Measurements from ENCODE around the gene THAP4.
A peak's percentile ranks its signal among the peaks of the same experiment; 100 is the strongest.

THAP4 gene

DNA sequence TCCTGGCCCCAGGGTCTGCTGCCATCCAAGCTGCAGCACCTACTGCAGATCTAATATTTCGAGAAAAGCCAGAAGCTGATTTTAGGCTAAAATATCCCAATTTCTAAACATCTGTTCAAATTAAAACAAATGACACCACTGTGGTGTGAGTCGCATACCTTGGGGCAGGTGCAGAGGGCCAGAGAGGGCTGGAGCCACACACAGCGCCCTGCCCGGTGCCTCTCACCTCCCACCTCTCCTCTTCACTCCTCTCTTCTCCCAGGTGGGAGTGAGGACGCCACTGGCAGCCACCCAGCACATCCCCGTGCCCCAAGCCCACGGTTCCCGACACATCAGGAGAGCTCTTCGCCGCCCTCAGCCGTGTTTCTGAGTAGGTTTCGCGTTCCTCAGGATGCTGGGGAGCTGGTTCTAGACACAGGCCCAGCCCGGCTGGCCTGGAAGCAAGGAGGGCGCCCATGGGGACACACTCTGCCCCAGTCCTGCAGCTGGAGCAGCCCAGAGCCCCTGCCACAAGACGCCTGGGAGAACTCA, 21.4 kb downstream of the THAP4 start:
- TF ChIP-seq, protein P1, sequence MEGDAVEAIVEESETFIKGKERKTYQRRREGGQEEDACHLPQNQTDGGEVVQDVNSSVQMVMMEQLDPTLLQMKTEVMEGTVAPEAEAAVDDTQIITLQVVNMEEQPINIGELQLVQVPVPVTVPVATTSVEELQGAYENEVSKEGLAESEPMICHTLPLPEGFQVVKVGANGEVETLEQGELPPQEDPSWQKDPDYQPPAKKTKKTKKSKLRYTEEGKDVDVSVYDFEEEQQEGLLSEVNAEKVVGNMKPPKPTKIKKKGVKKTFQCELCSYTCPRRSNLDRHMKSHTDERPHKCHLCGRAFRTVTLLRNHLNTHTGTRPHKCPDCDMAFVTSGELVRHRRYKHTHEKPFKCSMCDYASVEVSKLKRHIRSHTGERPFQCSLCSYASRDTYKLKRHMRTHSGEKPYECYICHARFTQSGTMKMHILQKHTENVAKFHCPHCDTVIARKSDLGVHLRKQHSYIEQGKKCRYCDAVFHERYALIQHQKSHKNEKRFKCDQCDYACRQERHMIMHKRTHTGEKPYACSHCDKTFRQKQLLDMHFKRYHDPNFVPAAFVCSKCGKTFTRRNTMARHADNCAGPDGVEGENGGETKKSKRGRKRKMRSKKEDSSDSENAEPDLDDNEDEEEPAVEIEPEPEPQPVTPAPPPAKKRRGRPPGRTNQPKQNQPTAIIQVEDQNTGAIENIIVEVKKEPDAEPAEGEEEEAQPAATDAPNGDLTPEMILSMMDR (IDR thresholded peaks at IDR 0.05; ENCODE audit: low read depth, low read length): no peak
- no peak overlapping the region for H3K4me3 ChIP-seq (ENCODE audit: low read depth, low read length)

DNA sequence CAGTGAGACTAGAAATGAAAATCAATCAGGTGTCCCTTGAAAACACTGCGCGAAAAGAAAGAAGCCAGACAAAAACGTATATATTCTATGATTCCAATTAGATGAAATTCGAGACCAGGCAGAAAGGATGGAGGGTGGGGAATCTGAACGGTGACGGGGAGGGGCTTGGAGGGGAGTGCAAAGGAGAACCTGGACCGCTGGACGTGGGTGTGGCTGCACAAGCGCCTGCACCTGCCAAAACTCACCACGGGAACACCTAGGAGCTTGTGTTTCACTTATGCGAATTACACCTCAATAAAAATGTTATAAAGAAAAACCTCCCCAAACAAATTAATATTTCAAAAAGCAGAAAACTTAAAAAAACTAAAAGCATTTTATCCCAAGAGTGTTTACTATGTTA, 21.9 kb downstream of the THAP4 start:
- TF ChIP-seq, protein P1 (IDR thresholded peaks at IDR 0.05; ENCODE audit: low read depth, low read length): no peak
- H3K4me3 ChIP-seq (ENCODE audit: low read depth, low read length): no peak overlapping the region

DNA sequence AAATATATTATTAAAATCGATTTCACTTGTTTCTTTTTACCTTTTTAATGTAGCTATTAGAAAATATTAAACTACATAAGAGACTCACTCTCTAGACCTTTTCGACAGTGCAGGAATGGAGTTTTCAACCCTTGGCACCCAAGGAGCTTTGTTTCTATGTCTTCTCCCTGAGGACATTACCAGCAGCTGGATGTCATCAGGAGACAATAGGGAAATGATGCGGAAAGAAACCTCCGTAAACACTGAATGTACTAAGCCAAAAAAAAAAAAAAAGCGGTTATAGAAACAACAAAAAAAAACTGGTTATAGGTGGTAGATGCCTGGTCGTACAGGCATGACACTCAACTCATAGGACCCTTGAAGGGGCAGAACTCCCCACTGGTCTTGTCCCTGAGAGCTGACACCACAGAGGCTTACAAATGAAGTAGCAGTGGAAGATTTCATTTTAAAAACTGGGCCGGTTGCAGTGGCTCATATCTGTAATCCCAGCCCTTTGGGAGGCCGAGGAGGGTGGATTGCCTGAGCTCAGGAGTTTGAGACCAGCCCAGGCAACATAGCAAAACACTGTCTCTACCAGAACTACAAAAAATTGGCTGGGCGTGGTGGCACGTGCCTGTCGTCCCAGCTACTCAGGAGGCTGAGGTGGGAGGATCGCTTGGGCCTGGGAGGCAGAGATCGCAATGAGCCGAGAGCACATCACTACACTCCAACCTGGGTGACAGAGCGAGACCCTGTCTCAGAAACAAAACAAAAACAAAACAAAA, 23.8 kb downstream of the THAP4 start:
- TF ChIP-seq, protein P1 (IDR thresholded peaks at IDR 0.05; ENCODE audit: low read depth, low read length): no peak
- no peak overlapping the region for H3K4me3 ChIP-seq (ENCODE audit: low read depth, low read length)

DNA sequence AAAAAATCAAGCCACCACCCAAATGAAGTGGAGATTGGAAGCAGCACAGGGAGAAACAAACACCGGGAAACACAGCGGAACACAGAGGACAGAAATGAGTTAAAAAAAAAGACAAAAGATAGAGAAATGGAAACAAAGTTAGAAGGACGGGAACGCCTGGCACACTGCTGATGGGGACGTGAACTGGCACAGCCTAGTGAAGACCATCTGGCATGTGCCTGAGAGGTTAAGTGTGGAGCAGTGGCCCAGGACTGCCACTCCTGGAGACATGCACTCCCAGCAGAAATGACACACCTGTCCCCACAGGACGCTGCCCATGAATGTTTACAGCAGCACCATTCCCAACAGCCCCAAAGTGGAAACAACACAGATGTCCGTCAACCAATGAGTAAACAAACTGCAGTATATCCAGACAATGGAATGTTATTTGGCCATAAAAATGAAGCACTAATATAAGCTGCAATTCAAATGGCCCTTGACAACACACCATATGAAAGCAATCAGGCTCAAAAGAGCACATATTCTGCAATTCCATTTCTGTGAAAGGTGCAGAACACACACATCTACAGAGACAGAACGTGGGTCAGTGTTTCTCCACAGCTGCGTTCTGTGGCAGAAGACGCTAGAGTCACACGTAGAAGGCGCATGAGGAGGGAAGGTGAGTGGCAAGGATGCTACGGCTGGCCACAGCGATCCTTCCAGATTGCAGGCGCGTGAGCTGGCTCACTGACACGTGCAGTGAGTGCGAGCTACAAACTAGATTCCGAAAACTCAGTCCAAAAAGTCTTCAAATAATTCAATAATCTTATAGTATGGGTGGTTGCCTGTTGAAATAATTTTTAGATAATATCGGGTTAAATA, 24.6 kb downstream of the THAP4 start:
- TF ChIP-seq, protein P1 (IDR thresholded peaks at IDR 0.05; ENCODE audit: low read depth, low read length): no peak
- H3K4me3 ChIP-seq (ENCODE audit: low read depth, low read length): no peak overlapping the region

DNA sequence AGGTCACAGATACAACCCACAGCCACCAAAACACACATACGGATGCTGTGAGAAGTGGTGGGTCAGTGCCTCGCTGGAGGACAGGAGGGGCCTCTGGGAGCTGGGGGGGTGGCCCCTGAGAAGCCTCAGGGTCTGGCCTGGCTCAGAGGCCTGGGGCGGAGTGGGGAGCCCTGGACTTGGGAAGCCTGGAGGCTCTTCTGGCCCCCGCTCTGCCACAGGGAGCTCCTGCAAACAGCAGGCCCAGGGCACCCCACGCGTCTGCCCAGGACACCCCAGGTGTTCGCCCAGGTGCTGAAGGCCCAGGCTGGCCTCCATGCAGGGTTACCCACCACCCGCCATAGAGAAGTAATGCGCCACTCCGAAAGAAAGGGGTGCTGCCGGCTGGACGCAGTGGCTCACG, 25.9 kb downstream of the THAP4 start:
- TF ChIP-seq, protein P1 (IDR thresholded peaks at IDR 0.05; ENCODE audit: low read depth, low read length): no peak
- H3K4me3 ChIP-seq (ENCODE audit: low read depth, low read length): no peak overlapping the region

DNA sequence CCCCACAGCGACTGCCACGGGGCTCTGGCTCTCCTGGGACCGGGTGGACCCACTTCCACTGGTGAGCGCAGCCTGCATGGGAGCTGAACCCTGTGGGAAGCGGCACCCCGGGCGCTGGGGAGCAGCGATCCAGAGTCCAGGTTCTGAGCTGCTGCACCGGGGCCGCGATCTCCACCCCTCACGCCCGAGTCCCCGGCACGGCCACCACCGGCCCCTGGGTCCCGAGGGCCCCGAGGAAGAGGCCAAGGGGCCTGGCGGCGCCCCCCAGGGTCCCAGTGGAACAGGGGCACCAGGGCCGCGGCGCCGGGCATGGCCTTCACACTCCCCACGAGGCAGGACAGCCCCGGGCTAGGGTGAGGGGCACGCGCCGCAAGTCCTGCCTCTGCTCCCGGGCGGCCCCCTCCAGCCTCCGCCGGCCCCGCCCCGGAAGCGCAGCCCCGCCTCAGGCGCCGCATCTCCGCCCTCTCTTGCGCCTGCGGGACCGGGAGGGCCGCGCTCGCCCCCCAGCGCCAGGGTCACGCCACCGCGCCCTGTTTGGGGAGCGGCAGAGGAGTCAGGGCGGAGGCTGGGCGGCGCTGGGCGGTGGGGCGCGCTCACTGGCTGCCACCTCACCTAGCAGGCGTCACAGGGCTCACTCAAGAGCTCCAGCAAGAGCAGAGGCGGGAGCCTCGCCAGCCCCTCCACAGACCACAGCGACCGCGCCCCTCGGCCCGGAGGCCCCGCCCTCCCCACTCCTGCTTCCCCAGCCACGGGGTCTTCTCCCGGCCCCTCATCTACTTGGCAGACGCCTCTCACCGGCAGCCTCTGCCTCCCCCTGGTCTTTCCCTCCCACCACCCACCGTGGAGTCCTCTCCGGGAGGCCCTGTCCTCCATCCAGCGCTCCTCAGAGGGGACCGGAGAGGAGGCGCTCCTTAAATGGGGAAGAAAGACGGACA, 26.8 kb downstream of the THAP4 start:
- TF ChIP-seq, protein P1 (IDR thresholded peaks at IDR 0.05; ENCODE audit: low read depth, low read length): peak; percentile 48

More for the DNA sequence above, 26.8 kb downstream of the THAP4 start:
- H3K4me3 ChIP-seq (ENCODE audit: low read depth, low read length): peak overlapping the region; percentile 44

Data from WI38 (cell line).